HuH-7 (cell line): ENCODE data around the gene SLC7A4.
"Not testable (repeated sequence)": the region's sequence is repeated elsewhere in the genome, so short reads cannot be mapped to it uniquely, and the experiment has no call there.

Experiments used
- DNase-seq: peaks from one replicate; pipeline ENCODE4 v3.0.0; 2011; ENCODE audit warnings: low spot score

Gene SLC7A4

GRCh38 chr22:21020802-21021429, 11.4 kb downstream of the SLC7A4 start:
- peak; percentile 91 for DNase-seq

- no peak for DNase-seq
These were observed 14.0 kb downstream of the SLC7A4 start for GRCh38 chr22:21018314-21018713.

GRCh38 chr22:21016644-21017420, 15.5 kb downstream of the SLC7A4 start:
- DNase-seq = no peak

- no peak for DNase-seq
These were observed 16.8 kb downstream of the SLC7A4 start for GRCh38 chr22:21015466-21016006.

- DNase-seq = peak; percentile 74
These were observed 17.5 kb downstream of the SLC7A4 start, which contains the start of gene P2RX6 for GRCh38 chr22:21014726-21015465. Gene P2RX6 (plus strand): TSS chr22:21015165. CDS start chr22:21015175, 10 bp downstream.

GRCh38 chr22:21014202-21014725, 18.1 kb downstream of the SLC7A4 start:
- peak; percentile 99 for DNase-seq

- no peak for DNase-seq
These were observed 18.6 kb downstream of the SLC7A4 start for GRCh38 chr22:21013657-21014201.

- no peak for DNase-seq
These were observed 19.6 kb downstream of the SLC7A4 start for GRCh38 chr22:21012446-21013407.

GRCh38 chr22:21010426-21011113, 21.8 kb downstream of the SLC7A4 start:
- DNase-seq = no peak

GRCh38 chr22:21009638-21010425, 22.5 kb downstream of the SLC7A4 start:
- no peak for DNase-seq

- DNase-seq = not testable (repeated sequence)
These were observed 23.2 kb downstream of the SLC7A4 start for GRCh38 chr22:21009208-21009607.

- DNase-seq = no peak
These were observed 28.6 kb downstream of the SLC7A4 start for GRCh38 chr22:21003782-21004181.

- peak; percentile 97 for DNase-seq
These were observed 30.6 kb downstream of the SLC7A4 start, which contains the start of gene THAP7 for GRCh38 chr22:21001601-21002325. Gene THAP7 (minus strand): TSS chr22:21002118. CDS start chr22:21001911, 207 bp downstream.

GRCh38 chr22:21000987-21001600, 31.3 kb downstream of the SLC7A4 start:
- no peak for DNase-seq

- no peak for DNase-seq
These were observed 32.0 kb downstream of the SLC7A4 start for GRCh38 chr22:21000207-21000986.

- no peak for DNase-seq
These were observed 32.8 kb downstream of the SLC7A4 start for GRCh38 chr22:20999350-21000206.
